C4-2B (cell line): ENCODE results near the gene ZDHHC1.

Experiments used
- CTCF ChIP-seq: fragments of 450-650 bp; conservative IDR thresholded peaks from 2 replicates; pipeline ENCODE4 v1.5.1; 2017; ENCODE audit warnings: mild to moderate bottlenecking
- ZFX ChIP-seq: fragments of 450-650 bp; IDR thresholded peaks from 2 replicates; pipeline ENCODE4 v1.6.1; 2017

DNA sequence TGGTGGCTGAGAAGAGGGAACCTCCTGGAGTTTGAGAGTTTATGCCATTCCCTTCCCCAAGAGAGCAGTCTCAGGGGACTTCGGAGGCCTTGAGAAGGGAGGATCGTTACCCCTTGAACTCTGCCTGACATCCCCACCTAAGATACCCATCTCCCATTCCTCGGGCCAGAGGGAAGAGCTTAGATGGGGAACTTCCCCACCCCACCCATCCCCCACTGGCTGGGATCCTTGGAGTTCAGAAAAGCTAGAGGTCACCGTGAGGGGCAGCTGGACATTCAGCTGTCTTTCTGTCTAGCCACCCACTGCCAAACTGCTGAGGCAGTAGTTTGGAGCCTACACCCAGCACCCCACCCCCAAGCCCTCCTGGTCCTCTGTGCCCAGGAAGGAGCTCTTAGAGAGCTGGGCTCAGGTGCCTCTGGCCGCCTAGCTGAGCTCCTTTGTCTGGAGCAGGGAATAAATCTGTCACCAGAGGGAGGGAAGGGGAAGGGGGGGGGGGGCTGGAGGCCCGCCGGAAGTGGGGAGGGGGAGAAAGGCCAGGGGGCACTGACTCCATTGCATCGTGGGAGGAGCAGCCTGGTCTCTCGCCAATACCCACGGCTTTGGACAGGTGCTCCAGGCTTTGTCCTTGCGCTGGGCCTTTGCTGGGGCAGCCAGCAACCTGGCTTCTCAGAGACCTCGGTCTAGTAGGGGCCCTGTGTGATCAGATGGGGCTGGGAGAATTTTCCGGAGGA is 15.7 kb upstream of the ZDHHC1 start:
- TF ChIP-seq CTCF (no peak), ZFX (no peak)
